Measurements from ENCODE around the gene THAP12. TPM values are rescaled to one million over a fixed set of nuclear protein-coding genes. Genes with fewer than 3 reads are reported as not detected.
"Not testable (repeated sequence)": the region's sequence is repeated elsewhere in the genome, so short reads cannot be mapped to it uniquely, and the experiment has no call there.

THAP12 gene
- total RNA-seq, result 19.0 TPM
- long read RNA-seq, transcript THAP12-203 (6 exons, 882 nt), result minor isoform, 5 of 71 reads
- long read RNA-seq, transcript THAP12-201 (5 exons, 3,300 nt), result major isoform, 63 of 71 reads
- long read RNA-seq, partial matches to known transcripts, result 0 of 71 reads
- long read RNA-seq, other reads (novel, unspliced or antisense), result 3 of 71 reads

- intact Hi-C loops (cut with micrococcal nuclease), result no loop called here
- ATAC-seq (peak; percentile 99), DNase-seq (peak; percentile 99)
These were observed at the start of gene THAP12, which contains the start of gene GVQW3 for GRCh38 chr11:76380977-76381719. THAP12 (minus strand) TSS chr11:76381132; CDS start chr11:76380836, 296 bp downstream. GVQW3 (plus strand) TSS chr11:76381323; CDS start chr11:76381829, 506 bp downstream.

GRCh38 chr11:76426660-76427059 is 45.7 kb upstream of the THAP12 start:
- intact Hi-C loops (cut with micrococcal nuclease), result no loop called here
- DNase-seq (no peak), ATAC-seq (no peak)

- intact Hi-C loops (cut with micrococcal nuclease), result no loop called here
- DNase-seq, result no peak
- no peak for ATAC-seq
These were observed 44.0 kb upstream of the THAP12 start for GRCh38 chr11:76424891-76425290.

- ATAC-seq, result no peak
- intact Hi-C loops (cut with micrococcal nuclease), result no loop called here
- no peak for DNase-seq
These were observed 43.4 kb upstream of the THAP12 start for GRCh38 chr11:76424379-76424778.

GRCh38 chr11:76419896-76420295 is 39.0 kb upstream of the THAP12 start:
- intact Hi-C loops (cut with micrococcal nuclease), result no loop called here
- DNase-seq (no peak), ATAC-seq (no peak)

GRCh38 chr11:76415073-76415472 is 34.1 kb upstream of the THAP12 start:
- no peak for DNase-seq
- ATAC-seq, result no peak
- intact Hi-C loops (cut with micrococcal nuclease), result no loop called here

- no peak for ATAC-seq
- DNase-seq, result no peak
- intact Hi-C loops (cut with micrococcal nuclease), result no loop called here
These were observed 30.0 kb upstream of the THAP12 start for GRCh38 chr11:76410851-76411357.

GRCh38 chr11:76408171-76408965 is 27.4 kb upstream of the THAP12 start:
- intact Hi-C loops (cut with micrococcal nuclease), result no loop called here
- ATAC-seq (no peak), DNase-seq (no peak)

- DNase-seq (no peak), ATAC-seq (no peak)
- intact Hi-C loops (cut with micrococcal nuclease), result no loop called here
These were observed 25.4 kb upstream of the THAP12 start for GRCh38 chr11:76406359-76406758.

GRCh38 chr11:76401484-76401883 is 20.6 kb upstream of the THAP12 start:
- DNase-seq; intact Hi-C loops (cut with micrococcal nuclease); ATAC-seq: not testable (repeated sequence)

- intact Hi-C loops (cut with micrococcal nuclease), result no loop called here
- ATAC-seq (peak; percentile 29), DNase-seq (no peak)
These were observed 20.0 kb upstream of the THAP12 start for GRCh38 chr11:76400967-76401366.

GRCh38 chr11:76397383-76397782 is 16.5 kb upstream of the THAP12 start:
- intact Hi-C loops (cut with micrococcal nuclease), result no loop called here
- DNase-seq (no peak), ATAC-seq (no peak)

GRCh38 chr11:76395296-76395695 is 14.4 kb upstream of the THAP12 start:
- no peak for DNase-seq
- intact Hi-C loops (cut with micrococcal nuclease), result no loop called here
- ATAC-seq, result no peak

- intact Hi-C loops (cut with micrococcal nuclease), result no loop called here
- ATAC-seq (no peak), DNase-seq (no peak)
These were observed 13.5 kb upstream of the THAP12 start for GRCh38 chr11:76394411-76394810.

- DNase-seq (no peak), ATAC-seq (no peak)
- intact Hi-C loops (cut with micrococcal nuclease), result no loop called here
These were observed 11.9 kb upstream of the THAP12 start for GRCh38 chr11:76392870-76393269.

GRCh38 chr11:76391811-76392475 is 11.0 kb upstream of the THAP12 start:
- no peak for ATAC-seq
- intact Hi-C loops (cut with micrococcal nuclease), result no loop called here

GRCh38 chr11:76391021-76391420 is 10.1 kb upstream of the THAP12 start:
- DNase-seq (no peak), ATAC-seq (no peak)
- intact Hi-C loops (cut with micrococcal nuclease), result no loop called here

More at GRCh38 chr11:76391811-76392475, 11.0 kb upstream of the THAP12 start:
- no peak for DNase-seq

- DNase-seq (no peak), ATAC-seq (no peak)
- intact Hi-C loops (cut with micrococcal nuclease), result no loop called here
These were observed 7.5 kb upstream of the THAP12 start for GRCh38 chr11:76388408-76388807.

GRCh38 chr11:76385903-76386302 is 5.0 kb upstream of the THAP12 start:
- intact Hi-C loops (cut with micrococcal nuclease), result no loop called here
- no peak for DNase-seq
- no peak for ATAC-seq

Data from left ventricle myocardium superior (tissue), 1 donor.